PC-3 (cell line): ENCODE data around the gene CFLAR.

Experiments used
- EZH2 ChIP-seq: fragments of 300-600 bp; sonication (generic); IDR thresholded peaks from one replicate; pipeline ENCODE4 v1.6.1; 2017; ENCODE audit warnings: antibody characterized with exemption, mild to moderate bottlenecking, low read length; ENCODE audit not compliant: unreplicated experiment
- EZH2phosphoT487 ChIP-seq: fragments of 300-600 bp; sonication (generic); IDR thresholded peaks from 2 replicates; pipeline ENCODE4 v1.6.1; 2018; ENCODE audit warnings: mild to moderate bottlenecking, antibody characterized with exemption, low read length, borderline replicate concordance
- TF ChIP-seq, protein P1 (sequence below): fragments of 300-600 bp; sonication (generic); conservative IDR thresholded peaks from 2 replicates; pipeline ENCODE4 v1.5.1; 2017; ENCODE audit warnings: antibody characterized with exemption, low read depth, mild to moderate bottlenecking, low read length

DNA sequence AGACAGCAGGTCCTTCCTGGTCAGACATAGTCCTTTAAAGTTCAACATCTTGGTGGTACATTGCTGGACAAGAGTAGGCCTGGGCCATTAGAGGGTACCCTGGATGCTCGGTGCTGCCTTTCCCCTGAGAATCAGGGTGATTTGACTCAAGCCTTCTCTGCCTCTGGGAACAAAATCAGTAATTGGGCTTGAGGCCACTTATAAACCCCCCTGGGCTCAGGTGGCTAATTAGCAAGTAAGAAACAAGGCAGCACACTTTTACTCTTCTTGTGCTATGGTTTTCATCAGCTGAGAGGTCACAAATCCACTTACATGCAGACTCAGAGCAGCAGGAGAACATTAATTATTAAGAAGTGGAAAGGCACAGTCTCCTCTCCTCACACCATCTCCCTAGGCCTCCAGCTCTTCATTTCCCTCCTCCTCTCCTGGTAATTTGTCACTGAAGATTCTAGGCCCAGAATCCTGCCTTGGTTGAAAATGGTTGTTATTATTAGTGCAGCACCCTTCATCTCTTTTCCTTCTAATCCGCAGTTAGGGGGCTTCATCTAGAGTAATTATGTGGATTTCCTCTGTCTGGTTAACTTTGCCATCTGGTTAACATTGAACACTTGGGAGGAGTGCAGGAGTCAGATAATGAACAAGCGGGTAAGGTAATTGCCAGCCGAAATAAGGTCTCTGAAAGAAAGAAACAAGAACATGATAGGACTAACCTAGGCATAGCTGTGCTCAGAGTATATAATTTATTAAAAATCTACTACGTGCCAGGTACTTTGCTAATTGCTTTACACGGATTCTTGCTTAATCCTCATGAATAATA lies 37.2 kb downstream of the CFLAR start:
- TF ChIP-seq, protein P1, sequence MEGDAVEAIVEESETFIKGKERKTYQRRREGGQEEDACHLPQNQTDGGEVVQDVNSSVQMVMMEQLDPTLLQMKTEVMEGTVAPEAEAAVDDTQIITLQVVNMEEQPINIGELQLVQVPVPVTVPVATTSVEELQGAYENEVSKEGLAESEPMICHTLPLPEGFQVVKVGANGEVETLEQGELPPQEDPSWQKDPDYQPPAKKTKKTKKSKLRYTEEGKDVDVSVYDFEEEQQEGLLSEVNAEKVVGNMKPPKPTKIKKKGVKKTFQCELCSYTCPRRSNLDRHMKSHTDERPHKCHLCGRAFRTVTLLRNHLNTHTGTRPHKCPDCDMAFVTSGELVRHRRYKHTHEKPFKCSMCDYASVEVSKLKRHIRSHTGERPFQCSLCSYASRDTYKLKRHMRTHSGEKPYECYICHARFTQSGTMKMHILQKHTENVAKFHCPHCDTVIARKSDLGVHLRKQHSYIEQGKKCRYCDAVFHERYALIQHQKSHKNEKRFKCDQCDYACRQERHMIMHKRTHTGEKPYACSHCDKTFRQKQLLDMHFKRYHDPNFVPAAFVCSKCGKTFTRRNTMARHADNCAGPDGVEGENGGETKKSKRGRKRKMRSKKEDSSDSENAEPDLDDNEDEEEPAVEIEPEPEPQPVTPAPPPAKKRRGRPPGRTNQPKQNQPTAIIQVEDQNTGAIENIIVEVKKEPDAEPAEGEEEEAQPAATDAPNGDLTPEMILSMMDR = no peak
- TF ChIP-seq EZH2 (no peak), EZH2phosphoT487 (no peak)
